NT2/D1 (cell line): ENCODE measurements around the gene PDLIM3.

Experiments used
- SUZ12 ChIP-seq: IDR thresholded peaks from 2 replicates; pipeline ENCODE4 v1.6.1; 2011; ENCODE audit not compliant: insufficient read length, insufficient read depth; ENCODE audit errors: extremely low read depth
- YY1 ChIP-seq: IDR thresholded peaks from 2 replicates; pipeline ENCODE4 v1.6.1; 2011; ENCODE audit not compliant: insufficient read length, insufficient read depth
- ZNF274 ChIP-seq: IDR thresholded peaks from 2 replicates; pipeline ENCODE4 v1.6.1; 2011; ENCODE audit warnings: mild to moderate bottlenecking, low read depth, low read length

DNA sequence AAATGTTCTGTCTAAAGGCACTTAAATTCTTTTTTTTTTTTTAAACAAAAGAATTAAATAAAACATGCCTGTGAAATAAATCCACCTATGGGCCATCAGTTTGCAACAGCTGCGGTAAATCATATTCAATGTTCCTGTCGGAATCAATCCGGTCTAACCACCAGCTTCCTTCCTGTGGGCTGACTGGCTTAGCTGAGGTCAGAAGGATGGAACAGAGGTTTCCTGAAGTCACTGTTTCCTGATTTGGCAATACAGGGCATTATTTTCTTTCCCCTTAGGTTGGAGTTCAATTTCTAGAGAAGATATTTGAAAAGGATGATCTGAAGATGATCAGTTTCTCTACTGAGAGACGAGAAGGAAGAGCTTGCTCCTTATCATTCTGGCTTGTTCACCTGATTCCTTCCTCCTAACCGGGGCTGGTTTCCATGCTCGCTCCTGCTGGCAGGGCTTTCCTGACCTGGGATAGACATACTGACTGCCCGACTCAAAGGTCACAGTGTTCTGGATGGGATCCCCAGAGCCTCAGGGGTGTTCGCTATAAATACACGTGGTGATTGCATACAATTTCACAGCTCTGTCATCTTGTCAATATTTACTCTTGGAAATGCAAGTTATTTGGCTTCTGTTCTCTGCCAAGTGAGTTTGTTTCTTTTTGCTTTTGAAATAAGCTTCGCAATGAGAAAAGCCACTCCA is 21.7 kb downstream of the PDLIM3 start:
- TF ChIP-seq ZNF274 (no peak), YY1 (no peak), SUZ12 (no peak)
